B cell (primary cell): Measurements from ENCODE around the gene KDM1B. TPM values are rescaled to one million over a fixed set of nuclear protein-coding genes. Genes with fewer than 3 reads are reported as not detected.
"Not testable (repeated sequence)": the region's sequence is repeated elsewhere in the genome, so short reads cannot be mapped to it uniquely, and the experiment has no call there.

Experiments used
- ATAC-seq: fragments of 200-7000 bp; cut with Tn5 transposase; one replicate; pipeline ENCODE4 v1.10.0; 2021; ENCODE audit warnings: low read depth, mild to moderate bottlenecking, moderate number of reproducible peaks, moderate library complexity
- CTCF ChIA-PET: fragments of 350-600 bp; sonication (Branson Sonifier 250); formaldehyde crosslinking; loops from one replicate; lab custom pipeline; 2021; ENCODE audit warnings: antibody characterized with exemption, inconsistent platforms; lab: Charles Lee
- POLR2A ChIA-PET: fragments of 350-600 bp; sonication (Branson Sonifier 250); formaldehyde crosslinking; loops from one replicate; lab custom pipeline; 2021; ENCODE audit warnings: antibody characterized with exemption; lab: Charles Lee
- DNase-seq: peaks from one replicate; pipeline ENCODE4 v3.0.0; 2013
- H2AFZ ChIP-seq: 2 replicates; pipeline ENCODE4 v1.6.1; 2012; ENCODE audit warnings: mild to moderate bottlenecking, low read depth, low read length; ENCODE audit not compliant: insufficient read depth, poor library complexity, severe bottlenecking
- H3K27ac ChIP-seq, 2 donors: 1 replicate in 1 of 2; 2 replicates in 1 of 2; pipeline ENCODE4 v1.5.1; 2012 to 2013; ENCODE audit warnings: low read length in 2 of 2, mild to moderate bottlenecking in 2 of 2, moderate library complexity in 1 of 2
- H3K27me3 ChIP-seq, 4 experiments: fragments of 200-600 bp in 1 of 4; sonication (generic) in 1 of 4; replicated peaks in 1 of 4; 1 replicate in 2 of 4; 2 replicates in 2 of 4; pipeline versions ENCODE4 v1.6.1 to v1.7.0; 2013 to 2016; ENCODE audit warnings: low read length in 3 of 4, mild to moderate bottlenecking in 2 of 4, mixed read lengths in 1 of 4, moderate library complexity in 1 of 4; ENCODE audit not compliant: insufficient read depth in 4 of 4, control insufficient read depth in 3 of 4; ENCODE audit errors: control extremely low read depth in 1 of 4
- H3K36me3 ChIP-seq, 2 experiments: replicated peaks in 1 of 2; 1 replicate in 1 of 2; 2 replicates in 1 of 2; pipeline versions ENCODE4 v1.6.1 to v1.7.1; 2013; ENCODE audit warnings: low read length in 1 of 2; ENCODE audit not compliant: insufficient read depth in 2 of 2, control insufficient read depth in 1 of 2; ENCODE audit errors: control extremely low read depth in 1 of 2, extremely low read depth in 1 of 2
- H3K4me1 ChIP-seq, 2 donors: fragments of 200-600 bp in 1 of 2; sonication (generic) in 1 of 2; 1 replicate in 1 of 2; 2 replicates in 1 of 2; pipeline versions ENCODE4 v1.5.1 to v1.6.1; 2013 to 2017; ENCODE audit warnings: low read length in 2 of 2; ENCODE audit not compliant: control insufficient read depth in 2 of 2, insufficient read depth in 2 of 2
- H3K4me2 ChIP-seq: replicated peaks from 2 replicates; pipeline ENCODE3; 2012; ENCODE audit warnings: mild to moderate bottlenecking, low read depth, low read length; ENCODE audit not compliant: poor library complexity, severe bottlenecking
- H3K4me3 ChIP-seq, 5 experiments: fragments of 200-600 bp in 1 of 5; sonication (generic) in 1 of 5; 1 replicate in 3 of 5; 2 replicates in 2 of 5; pipeline versions ENCODE4 v1.5.1 to v1.7.0; 2011 to 2016; ENCODE audit warnings: low read length in 4 of 5, mild to moderate bottlenecking in 4 of 5, low read depth in 2 of 5, control low read depth in 1 of 5, moderate library complexity in 1 of 5; ENCODE audit not compliant: insufficient read depth in 1 of 5; ENCODE audit errors: control extremely low read depth in 1 of 5, extremely low read depth in 1 of 5
- H3K79me2 ChIP-seq: fragments of 200-600 bp; sonication (generic); one replicate; pipeline ENCODE4 v1.6.0; 2016; ENCODE audit warnings: low read length; ENCODE audit not compliant: control insufficient read depth, insufficient read depth
- H3K9ac ChIP-seq: fragments of 200-600 bp; sonication (generic); 2 replicates; pipeline ENCODE4 v1.6.1; 2017; ENCODE audit warnings: mild to moderate bottlenecking, low read length, moderate library complexity
- H3K9me3 ChIP-seq, 3 donors: one replicate each; pipeline versions ENCODE4 v1.6.1 to v1.7.1; 2013; ENCODE audit warnings: low read length in 2 of 3; ENCODE audit not compliant: control insufficient read depth in 2 of 3, insufficient read depth in 1 of 3; ENCODE audit errors: control extremely low read depth in 1 of 3
- H4K20me1 ChIP-seq: 2 replicates; pipeline ENCODE4 v1.6.0; 2012; ENCODE audit warnings: mild to moderate bottlenecking, low read length; ENCODE audit not compliant: insufficient read depth, control insufficient read depth, poor library complexity, severe bottlenecking
- H3K27ac Mint-ChIP-seq: one replicate; pipeline ENCODE4 v1.8.0; 2021; ENCODE audit warnings: mixed read lengths
- H3K27me3 Mint-ChIP-seq: one replicate; pipeline ENCODE4 v1.8.0; 2021; ENCODE audit warnings: mixed read lengths
- H3K4me1 Mint-ChIP-seq: one replicate; pipeline ENCODE4 v1.8.0; 2021; ENCODE audit warnings: mixed read lengths
- H3K4me3 Mint-ChIP-seq: one replicate; pipeline ENCODE4 v1.8.0; 2021; ENCODE audit warnings: mixed read lengths
- H3K9me3 Mint-ChIP-seq: one replicate; pipeline ENCODE4 v1.8.0; 2022; ENCODE audit warnings: mixed read lengths; ENCODE audit not compliant: insufficient read depth
- EZH2 ChIP-seq: IDR thresholded peaks from 2 replicates; pipeline ENCODE4 v1.6.1; 2012; ENCODE audit warnings: borderline replicate concordance, low read depth, mild to moderate bottlenecking, moderate library complexity, low read length; ENCODE audit not compliant: insufficient read depth, poor library complexity, severe bottlenecking
- WGBS: methylation state at CpG from one replicate; pipeline ENCODE4 v1.1.5; 2013; ENCODE audit warnings: missing lambda C conversion rate; ENCODE audit not compliant: insufficient coverage; 5-methylcytosine and 5-hydroxymethylcytosine counted together
- intact Hi-C: fragments of 100-400 bp; cut with micrococcal nuclease; formaldehyde crosslinking; loops from one replicate; pipeline ENCODE4 v1.10.0; 2022
- polyA plus RNA-seq: library from polyadenylated mRNA; depleted of rRNA; stranded (reverse); fragments of >200 nt; gene quantifications from 2 replicates; pipeline ENCODE4 v1.2.3, GENCODE V29; 2012
- total RNA-seq, 2 donors: library from RNA; stranded (reverse); fragments of 120-200 nt in 1 of 2; gene quantifications; 1 replicate in 1 of 2; 2 replicates in 1 of 2; pipeline versions ENCODE4 v1.2.3 to v1.2.4, GENCODE V29; 2013 to 2022
- TF ChIP-seq, protein P1 (sequence below): fragments of 200-600 bp; IDR thresholded peaks from one replicate; pipeline ENCODE4 v1.8.0; 2022; ENCODE audit warnings: antibody characterized with exemption, mild to moderate bottlenecking

The KDM1B gene
- total and polyA plus RNA-seq, 2 donors (not counting 1 experiment from before 2014, with no cell fraction given) = 10.9 to 16.0 TPM

- POLR2A ChIA-PET = no interaction called here
- no peak overlapping the region for H2AFZ ChIP-seq
- H4K20me1 ChIP-seq = no peaks in the 10 kb centered on the region
- no peaks in the 10 kb centered on the region for H3K4me1 ChIP-seq
- intact Hi-C loops = no loop called here
- H3K27me3 ChIP-seq = no peaks in the 10 kb centered on the region
- Mint-ChIP-seq H3K27me3 (no peaks in the 10 kb centered on the region), H3K9me3 (no peaks in the 10 kb centered on the region), H3K27ac (no peak overlapping the region), H3K4me1 (no peaks in the 10 kb centered on the region), H3K4me3 (no peak overlapping the region)
- DNase-seq (no peak), ATAC-seq (no peak)
- TF ChIP-seq, protein P1, sequence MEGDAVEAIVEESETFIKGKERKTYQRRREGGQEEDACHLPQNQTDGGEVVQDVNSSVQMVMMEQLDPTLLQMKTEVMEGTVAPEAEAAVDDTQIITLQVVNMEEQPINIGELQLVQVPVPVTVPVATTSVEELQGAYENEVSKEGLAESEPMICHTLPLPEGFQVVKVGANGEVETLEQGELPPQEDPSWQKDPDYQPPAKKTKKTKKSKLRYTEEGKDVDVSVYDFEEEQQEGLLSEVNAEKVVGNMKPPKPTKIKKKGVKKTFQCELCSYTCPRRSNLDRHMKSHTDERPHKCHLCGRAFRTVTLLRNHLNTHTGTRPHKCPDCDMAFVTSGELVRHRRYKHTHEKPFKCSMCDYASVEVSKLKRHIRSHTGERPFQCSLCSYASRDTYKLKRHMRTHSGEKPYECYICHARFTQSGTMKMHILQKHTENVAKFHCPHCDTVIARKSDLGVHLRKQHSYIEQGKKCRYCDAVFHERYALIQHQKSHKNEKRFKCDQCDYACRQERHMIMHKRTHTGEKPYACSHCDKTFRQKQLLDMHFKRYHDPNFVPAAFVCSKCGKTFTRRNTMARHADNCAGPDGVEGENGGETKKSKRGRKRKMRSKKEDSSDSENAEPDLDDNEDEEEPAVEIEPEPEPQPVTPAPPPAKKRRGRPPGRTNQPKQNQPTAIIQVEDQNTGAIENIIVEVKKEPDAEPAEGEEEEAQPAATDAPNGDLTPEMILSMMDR = no peak
- no peak for TF ChIP-seq EZH2
- CTCF ChIA-PET = no interaction called here
- peaks cover 6% of the 10 kb centered on the region for H3K79me2 ChIP-seq
- H3K27ac ChIP-seq = no peak overlapping the region
- no peak overlapping the region for H3K4me3 ChIP-seq
- peaks cover 0 to 5% (median 2%) of the 10 kb centered on the region in 3 donors for H3K9me3 ChIP-seq
- H3K4me2 ChIP-seq = no peak overlapping the region
- H3K9ac ChIP-seq = no peak overlapping the region
- no CpG with 5 or more reads among the region's 3 CpGs for WGBS
- peaks cover 23 to 52% of the 10 kb centered on the region in 2 experiments for H3K36me3 ChIP-seq
Measured at GRCh38 chr6:18168264-18168663, 13.0 kb downstream of the KDM1B start.

DNA sequence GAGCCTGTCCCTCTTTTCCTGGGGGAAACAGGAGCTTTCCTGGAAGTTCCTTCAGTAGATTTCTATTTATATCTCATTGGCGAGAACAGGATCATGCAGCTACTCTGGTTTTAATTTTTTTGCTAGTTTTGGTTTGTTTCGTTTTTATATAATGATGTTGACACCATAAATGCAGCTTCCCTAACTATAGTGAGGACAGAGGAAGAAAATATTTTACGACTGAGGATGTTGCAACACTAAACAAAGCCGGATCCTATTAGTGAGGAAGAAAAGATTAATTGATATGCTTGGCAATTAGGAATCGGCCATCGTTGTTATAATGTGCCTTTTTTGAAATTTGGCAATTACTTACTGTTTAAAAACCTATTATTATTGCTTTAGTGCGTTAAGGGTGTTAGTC is 16.6 kb downstream of the KDM1B start:
- Histone ChIP-seq H3K4me1 (no peaks in the 10 kb centered on the region), H3K27ac (no peak overlapping the region), H3K79me2 (peaks cover 8% of the 10 kb centered on the region), H2AFZ (no peak overlapping the region), H3K9ac (no peak overlapping the region), H3K4me3 (no peak overlapping the region), H3K36me3 (peaks cover 17 to 43% of the 10 kb centered on the region in 2 experiments), H3K4me2 (no peak overlapping the region), H3K9me3 (peaks cover 0 to 5% (median 2%) of the 10 kb centered on the region in 3 donors), H4K20me1 (no peaks in the 10 kb centered on the region), H3K27me3 (no peaks in the 10 kb centered on the region)
- DNase-seq = no peak
- ChIA-PET CTCF (no interaction called here), POLR2A (interaction anchor here (0.6 kb wide), 1 partner anchor 473 kb away, joined by 3 read pairs; no protein-coding TSS in a partner anchor)
- intact Hi-C loops = no loop called here
- H3K27me3 Mint-ChIP-seq = no peaks in the 10 kb centered on the region
- WGBS = no CpG with 5 or more reads among the region's 7 CpGs
- H3K9me3 Mint-ChIP-seq = peaks cover 2% of the 10 kb centered on the region
- TF ChIP-seq, protein P1 = no peak
- TF ChIP-seq EZH2 = no peak
- H3K27ac Mint-ChIP-seq = no peak overlapping the region
- no peak overlapping the region for H3K4me3 Mint-ChIP-seq
- ATAC-seq = no peak
- H3K4me1 Mint-ChIP-seq = peaks cover 8% of the 10 kb centered on the region

GRCh38 chr6:18176198-18176597 is 21.0 kb downstream of the KDM1B start:
- H3K9me3 ChIP-seq, H3K27me3 Mint-ChIP-seq, H3K27ac Mint-ChIP-seq, H3K9me3 Mint-ChIP-seq, ATAC-seq, H3K4me2 ChIP-seq, DNase-seq, H2AFZ ChIP-seq, H3K4me3 ChIP-seq, CTCF ChIA-PET, H4K20me1 ChIP-seq, H3K27ac ChIP-seq, H3K9ac ChIP-seq, H3K4me3 Mint-ChIP-seq, POLR2A ChIA-PET, intact Hi-C loops, H3K27me3 ChIP-seq: not testable (repeated sequence)
- H3K36me3 ChIP-seq = peaks cover 9 to 23% of the 10 kb centered on the region in 2 experiments
- peaks cover 19% of the 10 kb centered on the region for H3K79me2 ChIP-seq
- WGBS = 69% methylated on average over 2 of the region's 4 CpGs
- peaks cover 37% of the 10 kb centered on the region for H3K4me1 Mint-ChIP-seq
- peaks cover 13 to 16% of the 10 kb centered on the region in 2 donors for H3K4me1 ChIP-seq
